Naive B cell (primary cell): ENCODE results near the gene MYMK. TPM values are rescaled to one million over a fixed set of nuclear protein-coding genes. Genes with fewer than 3 reads are reported as not detected.
A peak's percentile ranks its signal among the peaks of the same experiment; 100 is the strongest.

ENCODE experiments used
- ATAC-seq, 2 donors: fragments of 150-1000 bp; cut with Tn5 transposase; 2 replicates each; pipeline ENCODE4 v1.10.0; 2021; ENCODE audit warnings: low read depth in 2 of 2, mild to moderate bottlenecking in 2 of 2, moderate library complexity in 2 of 2
- DNase-seq: peaks from one replicate; pipeline ENCODE4 v3.0.0; 2022
- H3K27ac Mint-ChIP-seq, 6 donors: one replicate each; pipeline ENCODE4 v1.8.0; 2020 to 2022; ENCODE audit warnings: mild to moderate bottlenecking in 6 of 6, mixed read lengths in 6 of 6, moderate library complexity in 5 of 6, inconsistent platforms in 2 of 6
- H3K27me3 Mint-ChIP-seq, 3 donors: one replicate each; pipeline ENCODE4 v1.8.0; 2021 to 2022; ENCODE audit warnings: mixed read lengths in 3 of 3, mild to moderate bottlenecking in 1 of 3
- H3K36me3 Mint-ChIP-seq, 2 donors: one replicate each; pipeline ENCODE4 v1.8.0; 2020 to 2022; ENCODE audit warnings: mixed read lengths in 2 of 2, inconsistent platforms in 1 of 2, mild to moderate bottlenecking in 1 of 2
- H3K4me1 Mint-ChIP-seq, 3 donors: one replicate each; pipeline ENCODE4 v1.8.0; 2020 to 2022; ENCODE audit warnings: mixed read lengths in 3 of 3, inconsistent platforms in 1 of 3, mild to moderate bottlenecking in 1 of 3, moderate library complexity in 1 of 3
- H3K4me3 Mint-ChIP-seq, 8 donors: one replicate each; pipeline ENCODE4 v1.8.0; 2020 to 2022; ENCODE audit warnings: mild to moderate bottlenecking in 8 of 8, mixed read lengths in 8 of 8, moderate library complexity in 8 of 8, inconsistent platforms in 2 of 8
- H3K9me3 Mint-ChIP-seq, 7 donors: one replicate each; pipeline ENCODE4 v1.8.0; 2020 to 2022; ENCODE audit warnings: mixed read lengths in 7 of 7, mild to moderate bottlenecking in 5 of 7, inconsistent platforms in 2 of 7, moderate library complexity in 1 of 7
- polyA plus RNA-seq, 6 donors: library from polyadenylated mRNA; unstranded; fragments of 300-500 nt; fragmentation: Illumina TruSeq; gene quantifications; one replicate each; pipeline ENCODE4 v1.2.3, GENCODE V29; 2021; ENCODE audit warnings: low read depth in 6 of 6

Gene MYMK
- polyA plus RNA-seq, 6 donors from 2014 or later = not detected

- Mint-ChIP-seq H3K27me3 (peaks cover 6 to 30% (median 7%) of the 10 kb centered on the region in 3 donors), H3K4me1 (peaks cover 3 to 19% (median 13%) of the 10 kb centered on the region in 3 donors), H3K36me3 (no peaks in the 10 kb centered on the region), H3K9me3 (no peaks in the 10 kb centered on the region), H3K27ac (no peak overlapping the region), H3K4me3 (no peak overlapping the region)
- DNase-seq = no peak
- no peak for ATAC-seq
Observed at GRCh38 chr9:133553123-133553522, 28.4 kb upstream of the MYMK start.

- Mint-ChIP-seq H3K27me3 (peaks cover 4 to 30% (median 5%) of the 10 kb centered on the region in 3 donors), H3K4me1 (peaks cover 3 to 10% (median 5%) of the 10 kb centered on the region in 3 donors), H3K36me3 (no peaks in the 10 kb centered on the region), H3K27ac (peak overlapping the region in 1 of 6 donors; percentile 76), H3K4me3 (no peak overlapping the region), H3K9me3 (no peaks in the 10 kb centered on the region)
- DNase-seq (no peak), ATAC-seq (no peak)
Observed at GRCh38 chr9:133552236-133552635, 27.5 kb upstream of the MYMK start.

DNA sequence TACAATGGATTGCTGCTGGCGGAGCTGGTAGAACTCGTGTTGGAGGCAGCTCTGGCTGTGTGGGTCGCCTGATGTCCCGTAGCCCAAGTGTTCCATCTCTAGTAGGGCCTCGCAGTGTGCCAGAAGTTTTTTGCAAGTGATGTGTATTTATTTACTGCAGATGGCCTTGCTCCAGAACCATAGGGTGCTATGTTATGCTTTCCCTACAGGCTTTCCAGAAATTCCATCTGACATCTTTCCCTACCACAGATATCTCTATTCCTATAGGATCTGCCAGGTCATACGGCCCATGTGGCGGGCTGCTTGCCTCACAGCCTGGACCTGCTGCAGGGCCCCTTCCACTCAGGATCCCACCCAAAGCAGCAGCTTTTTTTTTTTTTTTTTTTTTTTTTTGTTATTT, 26.7 kb upstream of the MYMK start:
- H3K27ac Mint-ChIP-seq = no peak overlapping the region
- peaks cover 4 to 32% (median 9%) of the 10 kb centered on the region in 3 donors for H3K27me3 Mint-ChIP-seq

DNA sequence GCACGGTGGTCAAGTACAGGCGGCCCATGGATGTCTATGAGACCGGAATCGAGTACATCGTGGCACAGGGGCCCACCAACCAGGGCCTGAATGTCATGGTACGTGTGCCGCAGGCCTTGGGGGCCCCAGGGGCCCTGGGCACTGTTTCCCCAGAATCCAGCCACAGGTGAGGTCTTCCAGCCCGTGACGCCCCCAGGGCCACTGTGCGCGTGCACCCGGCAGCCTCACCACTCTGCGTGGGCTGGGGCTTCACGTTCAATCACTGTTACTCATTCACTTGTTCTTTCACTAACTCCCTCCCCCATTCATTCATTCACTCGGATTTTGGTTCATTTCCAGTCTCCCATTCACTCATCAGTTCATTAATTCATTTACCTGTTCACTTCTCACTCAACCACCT, 22.4 kb upstream of the MYMK start:
- Mint-ChIP-seq H3K9me3 (no peaks in the 10 kb centered on the region), H3K36me3 (no peaks in the 10 kb centered on the region), H3K4me3 (no peak overlapping the region), H3K4me1 (peaks cover 0 to 5% (median 4%) of the 10 kb centered on the region in 3 donors), H3K27ac (no peak overlapping the region), H3K27me3 (peaks cover 0 to 29% (median 9%) of the 10 kb centered on the region in 3 donors)
- DNase-seq (no peak), ATAC-seq (no peak)

More for the DNA sequence above, 26.7 kb upstream of the MYMK start:
- DNase-seq (no peak), ATAC-seq (no peak)
- H3K4me1 Mint-ChIP-seq = peaks cover 4 to 5% (median 5%) of the 10 kb centered on the region in 3 donors
- no peak overlapping the region for H3K4me3 Mint-ChIP-seq
- no peaks in the 10 kb centered on the region for H3K36me3 Mint-ChIP-seq
- no peaks in the 10 kb centered on the region for H3K9me3 Mint-ChIP-seq

DNA sequence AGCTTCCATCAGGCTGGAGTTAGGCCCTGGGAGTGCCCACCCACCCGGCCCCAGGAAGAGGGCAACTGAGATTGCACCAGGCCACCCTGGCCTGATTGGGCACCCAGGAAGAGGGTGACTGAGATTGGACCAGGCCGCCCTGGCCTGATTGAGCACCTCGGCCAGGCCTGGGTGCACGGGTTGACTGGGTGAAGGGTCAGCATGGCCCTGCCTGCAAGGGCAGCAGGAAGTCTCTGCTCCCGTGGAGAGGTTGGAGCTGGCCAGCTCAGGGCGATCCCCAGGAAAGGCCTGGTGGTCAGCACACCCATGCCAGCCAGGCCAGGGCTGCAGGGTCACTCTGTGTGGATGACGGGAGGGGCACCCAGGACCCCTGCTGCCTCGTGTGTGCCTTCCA, 21.5 kb upstream of the MYMK start:
- Mint-ChIP-seq H3K4me1 (peaks cover 0 to 5% (median 4%) of the 10 kb centered on the region in 3 donors), H3K9me3 (no peaks in the 10 kb centered on the region), H3K27me3 (peaks cover 0 to 29% (median 9%) of the 10 kb centered on the region in 3 donors), H3K36me3 (no peaks in the 10 kb centered on the region), H3K27ac (no peak overlapping the region), H3K4me3 (no peak overlapping the region)
- DNase-seq (no peak), ATAC-seq (no peak)

DNA sequence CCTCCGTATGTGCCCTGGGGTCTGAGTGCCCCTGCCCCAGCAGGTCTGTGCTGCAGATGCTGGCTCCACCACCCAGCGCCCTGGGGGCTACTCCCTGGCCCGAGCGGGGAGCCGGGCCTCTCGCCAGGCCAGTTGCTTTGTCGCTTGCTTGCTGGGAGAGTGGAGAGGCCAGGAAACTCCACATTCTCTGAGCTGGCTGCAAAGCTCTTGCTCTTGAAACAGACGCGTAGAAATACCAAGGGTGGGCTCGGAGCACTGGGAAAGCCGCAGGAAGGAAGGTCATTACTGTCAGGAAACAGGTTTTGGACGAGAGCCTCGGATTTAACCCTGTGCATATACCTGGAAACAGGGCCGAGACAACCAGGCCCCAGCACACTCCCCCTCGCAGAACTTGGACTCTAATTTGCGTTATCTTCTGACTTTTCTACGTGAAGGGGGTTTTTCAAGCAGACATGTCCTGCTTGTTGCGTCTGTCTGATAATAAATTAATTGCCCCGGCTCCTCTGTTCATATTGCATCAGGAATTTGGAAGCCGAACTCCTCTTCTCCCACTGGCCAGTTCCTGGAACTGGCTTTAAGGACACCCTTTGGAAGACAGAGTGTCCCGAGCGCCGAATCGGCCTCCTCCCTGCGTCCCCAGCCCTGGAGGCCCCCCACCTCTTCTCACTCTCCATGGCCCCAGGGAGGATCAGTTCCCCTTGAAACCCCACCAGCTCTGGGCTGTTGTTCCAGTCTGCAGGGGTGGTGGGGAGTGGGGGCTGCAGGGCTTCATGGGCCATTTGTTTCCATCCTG, 20.9 kb upstream of the MYMK start:
- H3K27me3 Mint-ChIP-seq = peaks cover 0 to 32% (median 10%) of the 10 kb centered on the region in 3 donors
- H3K36me3 Mint-ChIP-seq = no peaks in the 10 kb centered on the region
- H3K4me3 Mint-ChIP-seq = peak overlapping the region in 1 of 8 donors; percentile 29
- H3K4me1 Mint-ChIP-seq = peaks cover 2 to 8% (median 6%) of the 10 kb centered on the region in 3 donors
- DNase-seq (no peak), ATAC-seq (no peak)
- H3K27ac Mint-ChIP-seq = no peak overlapping the region
- H3K9me3 Mint-ChIP-seq = no peaks in the 10 kb centered on the region

DNA sequence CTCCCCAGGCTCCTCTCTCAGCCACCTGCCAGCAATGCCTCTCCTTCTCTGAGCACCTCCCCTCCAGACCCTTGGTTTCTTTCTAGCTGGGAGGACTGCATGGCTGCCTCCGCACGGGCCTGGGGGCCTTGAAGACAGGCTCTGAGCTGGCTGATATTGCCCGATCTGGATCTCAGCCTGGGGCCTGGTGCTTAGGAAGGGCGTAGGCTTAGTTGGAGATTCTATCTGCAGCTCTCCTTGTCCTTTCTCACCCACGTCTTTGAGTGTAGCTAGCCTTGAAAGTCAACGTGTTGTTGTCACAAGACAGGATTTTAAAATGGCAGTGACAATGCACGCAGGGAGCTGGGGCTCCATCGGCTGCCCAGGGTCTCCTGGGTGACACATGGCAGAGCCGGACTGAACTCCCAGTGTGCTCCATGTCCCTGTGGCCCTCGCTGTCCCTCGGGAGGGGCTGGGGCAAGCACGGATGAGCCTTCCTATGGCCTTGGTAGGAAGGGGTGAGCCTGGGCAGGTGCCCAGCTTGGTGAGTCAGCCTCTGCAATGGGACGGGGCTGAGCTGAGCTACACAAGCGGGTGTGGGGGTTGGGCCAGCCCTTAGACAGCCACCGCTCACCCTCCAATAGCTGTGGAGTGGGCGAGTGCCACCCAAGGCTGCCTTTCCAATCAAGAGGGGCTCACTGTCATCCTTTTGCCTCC, 19.2 kb upstream of the MYMK start:
- no peak for DNase-seq
- no peaks in the 10 kb centered on the region for H3K36me3 Mint-ChIP-seq

GRCh38 chr9:133542002-133542401, 17.2 kb upstream of the MYMK start:
- Mint-ChIP-seq H3K4me1 (peaks cover 13 to 19% (median 18%) of the 10 kb centered on the region in 3 donors), H3K27ac (no peak overlapping the region), H3K4me3 (no peak overlapping the region), H3K9me3 (no peaks in the 10 kb centered on the region), H3K36me3 (no peaks in the 10 kb centered on the region), H3K27me3 (peaks cover 15 to 35% (median 22%) of the 10 kb centered on the region in 3 donors)
- ATAC-seq (no peak), DNase-seq (no peak)

More for the DNA sequence above, 19.2 kb upstream of the MYMK start:
- Mint-ChIP-seq H3K9me3 (no peaks in the 10 kb centered on the region), H3K4me1 (peaks cover 15 to 21% (median 17%) of the 10 kb centered on the region in 3 donors), H3K27ac (peak overlapping the region in 1 of 6 donors; percentile 54), H3K27me3 (peaks cover 11 to 42% (median 26%) of the 10 kb centered on the region in 3 donors), H3K4me3 (peak overlapping the region in 1 of 8 donors; percentile 22)
- no peak for ATAC-seq

GRCh38 chr9:133540698-133541025, 15.9 kb upstream of the MYMK start:
- Mint-ChIP-seq H3K36me3 (no peaks in the 10 kb centered on the region), H3K27me3 (peaks cover 15 to 48% (median 21%) of the 10 kb centered on the region in 3 donors), H3K27ac (peak overlapping the region in 1 of 6 donors; percentile 62), H3K4me1 (peaks cover 13 to 19% (median 18%) of the 10 kb centered on the region in 3 donors), H3K4me3 (peak overlapping the region in 7 of 8 donors; percentile 44 to 80 (median 73)), H3K9me3 (no peaks in the 10 kb centered on the region)
- DNase-seq (no peak), ATAC-seq (peak; percentile 67 to 72)

GRCh38 chr9:133539991-133540697, 15.4 kb upstream of the MYMK start:
- no peaks in the 10 kb centered on the region for H3K9me3 Mint-ChIP-seq
- peak overlapping the region in 6 of 8 donors; percentile 44 to 80 (median 66) for H3K4me3 Mint-ChIP-seq
- ATAC-seq (peak; percentile 14 to 37), DNase-seq (no peak)
- H3K27me3 Mint-ChIP-seq = peaks cover 15 to 53% (median 21%) of the 10 kb centered on the region in 3 donors
- peak overlapping the region in 1 of 6 donors; percentile 62 for H3K27ac Mint-ChIP-seq
- peaks cover 13 to 19% (median 18%) of the 10 kb centered on the region in 3 donors for H3K4me1 Mint-ChIP-seq
- no peaks in the 10 kb centered on the region for H3K36me3 Mint-ChIP-seq

DNA sequence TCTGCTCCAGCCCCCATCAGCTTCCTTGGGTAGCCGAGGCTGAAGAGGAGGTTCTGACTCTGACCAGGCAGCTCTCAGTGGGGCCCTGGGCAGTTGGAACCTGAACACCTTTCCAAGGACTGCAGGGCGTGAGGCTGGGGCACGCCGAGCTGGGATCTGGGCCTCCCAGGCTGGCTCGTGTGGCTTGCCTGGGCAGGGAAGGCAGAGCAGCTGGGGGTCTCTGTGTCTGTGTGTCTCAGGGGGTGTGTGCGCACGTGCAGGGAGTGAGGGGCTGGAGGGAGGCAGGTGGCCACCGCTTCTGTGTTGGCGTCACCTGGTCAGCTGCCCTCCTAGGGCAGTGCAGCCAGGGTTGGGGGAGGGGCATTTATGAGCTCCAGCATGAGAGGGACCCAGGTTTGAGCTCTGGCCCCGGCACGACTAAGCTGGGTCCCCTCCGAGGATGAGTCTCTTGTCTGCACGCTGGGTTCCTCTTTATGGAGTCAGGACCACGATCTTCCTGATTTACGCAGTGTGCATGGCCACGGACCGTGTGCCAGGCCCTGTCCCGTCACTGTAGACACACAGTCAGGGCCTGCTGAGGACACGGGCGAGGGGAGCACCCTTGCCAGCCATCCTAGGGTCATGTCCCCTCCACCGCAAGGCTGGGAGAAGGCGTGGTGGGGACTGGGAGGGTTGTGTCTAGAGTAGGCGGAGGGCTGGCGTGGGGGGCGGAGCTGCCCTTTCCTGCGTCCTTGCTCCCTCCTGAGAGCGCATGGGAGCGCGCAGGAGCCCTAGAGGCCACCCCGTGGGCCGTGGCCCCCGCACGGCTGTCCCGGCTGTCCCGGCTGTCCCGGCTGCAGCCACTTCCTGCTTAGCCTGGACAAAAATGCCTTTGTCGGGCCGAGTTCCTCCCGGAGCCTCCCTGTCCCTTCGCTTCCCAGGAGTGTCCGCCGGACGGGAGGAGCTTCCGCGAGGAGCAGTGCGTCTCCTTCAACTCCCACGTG, 14.4 kb upstream of the MYMK start:
- H3K27ac Mint-ChIP-seq = peak overlapping the region in 1 of 6 donors; percentile 29
- no peak for ATAC-seq
- H3K27me3 Mint-ChIP-seq = peaks cover 15 to 52% (median 21%) of the 10 kb centered on the region in 3 donors
- peaks cover 13 to 20% (median 19%) of the 10 kb centered on the region in 3 donors for H3K4me1 Mint-ChIP-seq
- DNase-seq = no peak
- H3K9me3 Mint-ChIP-seq = no peaks in the 10 kb centered on the region
- H3K36me3 Mint-ChIP-seq = no peaks in the 10 kb centered on the region
- H3K4me3 Mint-ChIP-seq = peak overlapping the region in 3 of 8 donors; percentile 35 to 75 (median 61)

DNA sequence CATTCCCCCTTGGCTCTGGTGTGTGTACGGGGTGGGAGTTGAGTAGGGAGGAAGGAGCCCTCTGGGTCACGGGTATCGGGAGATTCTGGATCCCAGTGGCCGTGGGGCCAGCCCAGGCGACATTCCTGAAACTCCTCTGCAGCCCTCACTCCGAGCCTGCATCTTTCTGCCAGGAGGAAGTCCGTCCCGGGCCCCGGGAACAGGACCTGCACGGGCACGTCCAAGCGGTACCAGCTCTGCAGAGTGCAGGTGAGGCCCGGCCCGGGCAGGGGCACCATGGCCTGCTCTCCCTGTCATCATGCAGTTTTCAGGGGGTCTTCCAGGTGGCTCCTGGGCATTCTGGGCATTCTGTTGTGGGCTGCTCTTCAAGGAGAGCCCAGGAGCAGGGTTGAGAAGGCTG, 13.4 kb upstream of the MYMK start:
- no peak overlapping the region for H3K27ac Mint-ChIP-seq
- no peak overlapping the region for H3K4me3 Mint-ChIP-seq
- H3K36me3 Mint-ChIP-seq = no peaks in the 10 kb centered on the region
- DNase-seq (no peak), ATAC-seq (no peak)
- H3K4me1 Mint-ChIP-seq = peaks cover 17 to 27% (median 23%) of the 10 kb centered on the region in 3 donors
- H3K9me3 Mint-ChIP-seq = no peaks in the 10 kb centered on the region
- peaks cover 20 to 57% (median 27%) of the 10 kb centered on the region in 3 donors for H3K27me3 Mint-ChIP-seq
